ENCODE results near the gene KCNQ1.

The KCNQ1 gene

GRCh38 chr11:2820976-2821375 lies 376.2 kb downstream of the KCNQ1 start:
- Histone ChIP-seq H2AFZ (ENCODE audit: low read length) (no peak overlapping the region), H3F3A (ENCODE audit: insufficient read depth, low read length) (no peaks in the 10 kb centered on the region), H3K9ac (ENCODE audit: low read length) (no peak overlapping the region), H3K4me2 (ENCODE audit: low read length) (no peak overlapping the region), H3K36me3 (ENCODE audit: insufficient read depth, low read length) (peaks cover 3% of the 10 kb centered on the region; the same call in 1 of the 2 replicates), H3K9me3 (ENCODE audit: low read length) (peaks cover 9% of the 10 kb centered on the region; the same call in 1 of the 2 replicates), H3K27ac (ENCODE audit: low read depth, low read length, poor library complexity, severe bottlenecking) (no peak overlapping the region), H3K4me3 (ENCODE audit: low read depth, low read length, poor library complexity, severe bottlenecking) (no peak overlapping the region), H3K79me2 (ENCODE audit: insufficient read depth, low read length) (no peaks in the 10 kb centered on the region), H3K4me1 (ENCODE audit: insufficient read depth, low read length, severe bottlenecking) (no peaks in the 10 kb centered on the region), H3K9me2 (ENCODE audit: low read depth, low read length) (no peaks in the 10 kb centered on the region), H4K20me1 (ENCODE audit: insufficient read depth, low read length) (no peaks in the 10 kb centered on the region), H3K27me3 (ENCODE audit: insufficient read depth, low read length) (peaks cover 28% of the 10 kb centered on the region; the same call in 1 of the 2 replicates)
- TF ChIP-seq EZH2 (IDR thresholded peaks at IDR 0.05; ENCODE audit: borderline replicate concordance, low read length) (no peak), CTCF (IDR thresholded peaks at IDR 0.05; ENCODE audit: low read length) (no peak)

- Histone ChIP-seq H3F3A (ENCODE audit: insufficient read depth, low read length) (no peaks in the 10 kb centered on the region), H4K20me1 (ENCODE audit: insufficient read depth, low read length) (no peaks in the 10 kb centered on the region), H3K9me3 (ENCODE audit: low read length) (peaks cover 9% of the 10 kb centered on the region; the same call in 1 of the 2 replicates), H2AFZ (ENCODE audit: low read length) (no peak overlapping the region), H3K27me3 (ENCODE audit: insufficient read depth, low read length) (peaks cover 24% of the 10 kb centered on the region; the same call in 1 of the 2 replicates), H3K4me1 (ENCODE audit: insufficient read depth, low read length, severe bottlenecking) (no peaks in the 10 kb centered on the region), H3K4me3 (ENCODE audit: low read depth, low read length, poor library complexity, severe bottlenecking) (no peak overlapping the region), H3K9me2 (ENCODE audit: low read depth, low read length) (no peaks in the 10 kb centered on the region), H3K4me2 (ENCODE audit: low read length) (no peak overlapping the region), H3K36me3 (ENCODE audit: insufficient read depth, low read length) (peaks cover 3% of the 10 kb centered on the region; the same call in 1 of the 2 replicates), H3K27ac (ENCODE audit: low read depth, low read length, poor library complexity, severe bottlenecking) (no peak overlapping the region), H3K9ac (ENCODE audit: low read length) (no peak overlapping the region), H3K79me2 (ENCODE audit: insufficient read depth, low read length) (no peaks in the 10 kb centered on the region)
- TF ChIP-seq CTCF (IDR thresholded peaks at IDR 0.05; ENCODE audit: low read length), result no peak
- no peak for TF ChIP-seq EZH2 (IDR thresholded peaks at IDR 0.05; ENCODE audit: borderline replicate concordance, low read length)
These were observed 377.1 kb downstream of the KCNQ1 start for GRCh38 chr11:2821891-2822290.

- H3K4me3 ChIP-seq (ENCODE audit: low read depth, low read length, poor library complexity, severe bottlenecking), result no peak overlapping the region
- peaks cover 3% of the 10 kb centered on the region; the same call in 1 of the 2 replicates for H3K36me3 ChIP-seq (ENCODE audit: insufficient read depth, low read length)
These were observed 380.0 kb downstream of the KCNQ1 start for GRCh38 chr11:2824851-2825250.

More at GRCh38 chr11:2824851-2825250, 380.0 kb downstream of the KCNQ1 start:
- Histone ChIP-seq H3F3A (ENCODE audit: insufficient read depth, low read length) (no peaks in the 10 kb centered on the region), H3K27ac (ENCODE audit: low read depth, low read length, poor library complexity, severe bottlenecking) (no peak overlapping the region), H3K79me2 (ENCODE audit: insufficient read depth, low read length) (no peaks in the 10 kb centered on the region), H3K4me2 (ENCODE audit: low read length) (no peak overlapping the region), H3K9ac (ENCODE audit: low read length) (no peak overlapping the region), H3K4me1 (ENCODE audit: insufficient read depth, low read length, severe bottlenecking) (no peaks in the 10 kb centered on the region), H3K9me2 (ENCODE audit: low read depth, low read length) (no peaks in the 10 kb centered on the region), H2AFZ (ENCODE audit: low read length) (no peak overlapping the region), H4K20me1 (ENCODE audit: insufficient read depth, low read length) (no peaks in the 10 kb centered on the region), H3K9me3 (ENCODE audit: low read length) (peaks cover 9% of the 10 kb centered on the region; the same call in 1 of the 2 replicates), H3K27me3 (ENCODE audit: insufficient read depth, low read length) (peaks cover 20% of the 10 kb centered on the region; the same call in 1 of the 2 replicates)
- no peak for TF ChIP-seq EZH2 (IDR thresholded peaks at IDR 0.05; ENCODE audit: borderline replicate concordance, low read length)
- no peak for TF ChIP-seq CTCF (IDR thresholded peaks at IDR 0.05; ENCODE audit: low read length)
